Left renal pelvis (tissue), 4 donors: ENCODE measurements around the gene RTN4. TPM values are rescaled to one million over a fixed set of nuclear protein-coding genes. Genes with fewer than 3 reads are reported as not detected.
A peak's percentile ranks its signal among the peaks of the same experiment; 100 is the strongest.
"Not testable (repeated sequence)": the region's sequence is repeated elsewhere in the genome, so short reads cannot be mapped to it uniquely, and the experiment has no call there.

Experiments used
- DNase-seq, 4 donors: peaks; one replicate each; pipeline ENCODE4 v3.0.0-alpha.2; 2013; ENCODE audit warnings: low read depth in 4 of 4, low spot score in 3 of 4
- polyA plus RNA-seq, 4 donors: library from polyadenylated mRNA; unstranded; fragments of 120-200 nt; gene quantifications; one replicate each; pipeline ENCODE4 v1.2.1, GENCODE V29; 2013; ENCODE audit not compliant: insufficient read length in 4 of 4

RTN4 gene
- polyA plus RNA-seq: 100 to 1,000 TPM; 297 to 398 (median 343) TPM

- peak; percentile 95 to 97 (median 96) for DNase-seq
Measured at GRCh38 chr2:55050100-55050994, at the start of gene RTN4. RTN4 (minus strand) TSS chr2:55050451; CDS start chr2:55050300, 151 bp downstream.

GRCh38 chr2:55099493-55099877 is 49.2 kb upstream of the RTN4 start:
- no peak for DNase-seq

GRCh38 chr2:55097461-55098410 is 47.5 kb upstream of the RTN4 start:
- no peak for DNase-seq

GRCh38 chr2:55097082-55097460 is 46.8 kb upstream of the RTN4 start:
- DNase-seq: no peak

- DNase-seq: no peak
Measured at GRCh38 chr2:55096586-55096985, 46.3 kb upstream of the RTN4 start.

- DNase-seq: no peak
Measured at GRCh38 chr2:55093381-55093780, 43.1 kb upstream of the RTN4 start.

GRCh38 chr2:55092439-55092838 is 42.2 kb upstream of the RTN4 start:
- DNase-seq: no peak

- not testable (repeated sequence) for DNase-seq
Measured at GRCh38 chr2:55091681-55092080, 41.4 kb upstream of the RTN4 start.

GRCh38 chr2:55090702-55091101 is 40.5 kb upstream of the RTN4 start:
- DNase-seq: no peak

GRCh38 chr2:55089726-55090125 is 39.5 kb upstream of the RTN4 start:
- no peak for DNase-seq

- DNase-seq: no peak
Measured at GRCh38 chr2:55088400-55088799, 38.1 kb upstream of the RTN4 start.

GRCh38 chr2:55087936-55088335 is 37.7 kb upstream of the RTN4 start:
- no peak for DNase-seq

GRCh38 chr2:55087501-55087900 is 37.2 kb upstream of the RTN4 start:
- DNase-seq: no peak

- no peak for DNase-seq
Measured at GRCh38 chr2:55085113-55086040, 35.1 kb upstream of the RTN4 start.

GRCh38 chr2:55084641-55085040 is 34.4 kb upstream of the RTN4 start:
- DNase-seq: no peak

GRCh38 chr2:55080204-55080738 is 30.0 kb upstream of the RTN4 start:
- no peak for DNase-seq

- DNase-seq: no peak
Measured at GRCh38 chr2:55078956-55079355, 28.7 kb upstream of the RTN4 start.

GRCh38 chr2:55076721-55077120 is 26.5 kb upstream of the RTN4 start:
- DNase-seq: no peak

- not testable (repeated sequence) for DNase-seq
Measured at GRCh38 chr2:55076019-55076418, 25.8 kb upstream of the RTN4 start.
